ENCODE results near the gene ATAD3C.
"Not testable (repeated sequence)": the region's sequence is repeated elsewhere in the genome, so short reads cannot be mapped to it uniquely, and the experiment has no call there.

The ATAD3C gene

GRCh38 chr1:1472053-1472876 lies 22.8 kb downstream of the ATAD3C start:
- not testable (repeated sequence) for DNase-seq (ENCODE audit: low read depth in 2 of 2)

- DNase-seq (ENCODE audit: low read depth in 2 of 2) = not testable (repeated sequence)
Measured at GRCh38 chr1:1476011-1476410, 26.5 kb downstream of the ATAD3C start.

- DNase-seq (ENCODE audit: low read depth in 2 of 2) = no peak
Measured at GRCh38 chr1:1477206-1477605, 27.7 kb downstream of the ATAD3C start.

- no peak for DNase-seq (ENCODE audit: low read depth in 2 of 2)
Measured at GRCh38 chr1:1479547-1480487, 30.3 kb downstream of the ATAD3C start.

GRCh38 chr1:1480488-1480867 lies 31.0 kb downstream of the ATAD3C start:
- DNase-seq (ENCODE audit: low read depth in 2 of 2) = not testable (repeated sequence)

GRCh38 chr1:1481811-1482210 lies 32.3 kb downstream of the ATAD3C start:
- DNase-seq (ENCODE audit: low read depth in 2 of 2) = not testable (repeated sequence)

GRCh38 chr1:1482856-1483255 lies 33.4 kb downstream of the ATAD3C start:
- no peak for DNase-seq (ENCODE audit: low read depth in 2 of 2)

- DNase-seq (ENCODE audit: low read depth in 2 of 2) = no peak
Measured at GRCh38 chr1:1483714-1484113, 34.2 kb downstream of the ATAD3C start.

GRCh38 chr1:1484976-1485750 lies 35.7 kb downstream of the ATAD3C start:
- not testable (repeated sequence) for DNase-seq (ENCODE audit: low read depth in 2 of 2)

- not testable (repeated sequence) for DNase-seq (ENCODE audit: low read depth in 2 of 2)
Measured at GRCh38 chr1:1485755-1486317, 36.3 kb downstream of the ATAD3C start.

GRCh38 chr1:1487701-1488100 lies 38.2 kb downstream of the ATAD3C start:
- DNase-seq (ENCODE audit: low read depth in 2 of 2) = no peak

GRCh38 chr1:1489231-1489630 lies 39.7 kb downstream of the ATAD3C start:
- DNase-seq (ENCODE audit: low read depth in 2 of 2) = no peak

- no peak for DNase-seq (ENCODE audit: low read depth in 2 of 2)
Measured at GRCh38 chr1:1489861-1490260, 40.4 kb downstream of the ATAD3C start.

- DNase-seq (ENCODE audit: low read depth in 2 of 2) = no peak
Measured at GRCh38 chr1:1490633-1491230, 41.2 kb downstream of the ATAD3C start.

- no peak for DNase-seq (ENCODE audit: low read depth in 2 of 2)
Measured at GRCh38 chr1:1491601-1492000, 42.1 kb downstream of the ATAD3C start.

GRCh38 chr1:1494311-1494710 lies 44.8 kb downstream of the ATAD3C start:
- not testable (repeated sequence) for DNase-seq (ENCODE audit: low read depth in 2 of 2)

GRCh38 chr1:1495461-1495975 lies 46.0 kb downstream of the ATAD3C start:
- DNase-seq (ENCODE audit: low read depth in 2 of 2) = not testable (repeated sequence)

- DNase-seq (ENCODE audit: low read depth in 2 of 2) = peak; percentile 68 to 73
Measured at GRCh38 chr1:1504777-1505365, 55.4 kb downstream of the ATAD3C start.

- not testable (repeated sequence) for DNase-seq (ENCODE audit: low read depth in 2 of 2)
Measured at GRCh38 chr1:1505366-1505798, 55.9 kb downstream of the ATAD3C start.

- not testable (repeated sequence) for DNase-seq (ENCODE audit: low read depth in 2 of 2)
Measured at GRCh38 chr1:1505801-1506200, 56.3 kb downstream of the ATAD3C start.
